HG03469 (cell line): ENCODE results near the gene SMARCA5.

Experiments used
- ATAC-seq: cut with Tn5 transposase; IDR thresholded peaks from one replicate; pipeline ENCODE4 v1.9.1; 2021; ENCODE audit warnings: mild to moderate bottlenecking, moderate library complexity, moderate number of reproducible peaks; ENCODE audit not compliant: unreplicated experiment

Gene SMARCA5

GRCh38 chr4:143538979-143539669 lies 25.6 kb downstream of the SMARCA5 start:
- ATAC-seq: peak; percentile 32

- no peak for ATAC-seq
Observed at GRCh38 chr4:143539670-143540023, 26.1 kb downstream of the SMARCA5 start.

DNA sequence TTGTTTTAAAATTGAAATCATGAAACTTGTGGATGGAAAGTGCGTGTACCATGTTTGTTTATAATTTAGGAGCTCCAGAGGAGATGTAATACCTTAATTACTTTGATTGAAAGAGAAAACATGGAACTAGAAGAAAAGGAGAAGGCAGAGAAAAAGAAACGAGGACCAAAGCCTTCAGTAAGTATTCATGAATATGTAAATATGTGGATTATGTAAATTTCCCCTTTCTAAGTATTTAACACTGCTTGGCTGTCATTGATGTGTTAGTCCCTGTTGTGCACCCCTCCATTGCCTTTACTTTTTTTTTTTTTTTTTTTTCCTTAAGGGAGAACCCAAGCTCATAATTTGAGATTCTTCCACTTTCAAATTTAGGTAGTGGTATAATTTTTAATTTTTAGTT lies 36.4 kb downstream of the SMARCA5 start:
- ATAC-seq: no peak

DNA sequence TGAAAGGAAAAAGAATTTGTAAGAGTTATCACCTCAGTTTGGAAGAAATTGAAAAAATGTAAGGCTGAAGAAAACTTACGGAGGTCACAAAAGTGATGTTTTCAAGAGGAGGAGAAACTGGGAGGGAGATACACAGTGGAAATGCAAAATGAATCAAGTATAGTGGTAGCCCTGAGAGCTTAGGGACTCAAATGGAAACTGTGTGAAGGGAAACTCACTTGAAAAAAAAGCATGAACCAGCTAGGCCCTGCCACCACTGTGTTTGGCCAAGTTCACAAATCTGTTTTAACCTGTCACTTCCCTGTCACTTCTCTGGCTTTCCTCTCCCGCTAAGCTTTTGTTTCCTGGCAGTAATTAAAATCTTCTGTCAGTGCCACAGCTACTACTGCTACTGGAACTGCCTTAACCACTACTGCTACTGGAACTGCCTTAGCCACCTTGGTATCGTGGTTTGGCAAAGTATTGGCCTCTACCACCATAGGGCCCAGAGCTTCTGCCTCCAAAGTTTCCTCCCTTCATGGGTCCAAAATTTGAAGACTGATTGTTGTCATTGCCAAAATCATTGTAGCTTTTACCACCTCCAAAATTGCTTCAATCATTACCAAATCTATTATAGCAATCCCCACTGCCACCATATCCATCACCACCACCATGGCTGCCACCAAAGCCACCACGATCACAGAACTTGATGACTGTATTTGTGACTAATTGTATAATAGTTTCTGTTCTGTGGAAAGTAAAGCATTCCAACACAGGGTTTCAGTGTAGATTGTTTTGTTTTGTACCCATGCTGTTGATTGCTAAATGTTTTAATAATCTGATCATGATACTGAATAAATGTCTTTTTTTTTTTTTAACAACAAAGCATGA lies 41.5 kb downstream of the SMARCA5 start:
- peak; percentile 67 for ATAC-seq

DNA sequence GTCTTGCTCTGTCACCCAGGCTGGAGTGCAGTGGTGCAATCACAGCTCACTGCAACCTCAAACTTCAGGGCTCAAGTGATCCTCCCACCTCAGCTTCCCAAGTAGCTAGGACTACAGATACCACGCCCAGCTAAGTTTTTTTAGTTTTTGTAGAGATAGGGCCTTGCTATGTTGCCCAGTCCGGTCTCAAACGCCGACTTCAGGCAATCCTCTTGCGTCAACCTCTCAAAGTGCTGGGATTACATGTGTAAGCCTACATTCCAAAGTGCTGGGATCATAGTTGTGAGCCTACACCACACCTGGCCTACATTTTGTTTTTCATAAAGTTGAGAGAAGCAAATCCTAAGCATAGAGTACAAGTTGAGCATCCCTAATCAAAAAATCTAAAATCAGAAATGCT lies 42.2 kb downstream of the SMARCA5 start:
- no peak for ATAC-seq

- no peak for ATAC-seq
Observed at GRCh38 chr4:143558286-143558685, 44.8 kb downstream of the SMARCA5 start.

- ATAC-seq: peak; percentile 80
Observed at GRCh38 chr4:143558823-143559756, 45.6 kb downstream of the SMARCA5 start.

- ATAC-seq: no peak
Observed at GRCh38 chr4:143559757-143560147, 46.2 kb downstream of the SMARCA5 start.

DNA sequence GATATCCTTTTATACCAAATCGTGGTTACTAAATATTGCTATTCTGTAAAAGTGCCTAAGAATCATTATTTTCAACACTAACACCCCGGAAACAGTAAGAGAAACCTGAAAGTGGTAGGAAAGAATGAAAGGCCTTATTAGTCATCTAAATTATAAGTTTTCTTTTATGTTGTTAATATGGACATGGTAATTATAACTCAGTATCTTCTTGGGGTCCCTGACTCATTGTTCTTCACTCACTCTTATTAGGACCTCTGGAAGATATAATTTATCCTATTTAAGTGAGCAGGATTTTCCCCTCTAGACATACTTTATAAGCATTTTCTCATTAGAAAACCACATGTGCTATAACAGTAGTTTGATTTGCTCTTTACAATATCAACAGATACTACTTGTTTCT lies 51.0 kb downstream of the SMARCA5 start:
- no peak for ATAC-seq

DNA sequence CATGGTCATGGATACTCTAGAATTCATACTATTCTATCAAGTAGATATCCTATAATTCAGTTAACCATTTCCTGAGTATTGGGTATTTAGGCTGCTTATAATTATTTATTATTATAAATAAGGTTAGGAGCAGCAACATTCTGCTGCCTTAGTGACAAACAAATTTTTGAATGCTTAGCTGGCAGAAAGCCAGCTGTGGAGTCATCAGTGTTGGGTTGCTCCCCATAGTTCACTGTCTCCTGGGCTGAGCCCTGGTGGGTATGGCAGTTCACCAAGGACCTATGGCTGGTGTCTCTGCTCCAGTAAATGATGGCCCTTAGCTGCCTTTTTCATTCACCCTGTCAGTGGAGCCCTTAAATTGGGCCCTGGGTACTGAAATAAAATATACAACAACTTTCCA lies 61.8 kb downstream of the SMARCA5 start:
- no peak for ATAC-seq

DNA sequence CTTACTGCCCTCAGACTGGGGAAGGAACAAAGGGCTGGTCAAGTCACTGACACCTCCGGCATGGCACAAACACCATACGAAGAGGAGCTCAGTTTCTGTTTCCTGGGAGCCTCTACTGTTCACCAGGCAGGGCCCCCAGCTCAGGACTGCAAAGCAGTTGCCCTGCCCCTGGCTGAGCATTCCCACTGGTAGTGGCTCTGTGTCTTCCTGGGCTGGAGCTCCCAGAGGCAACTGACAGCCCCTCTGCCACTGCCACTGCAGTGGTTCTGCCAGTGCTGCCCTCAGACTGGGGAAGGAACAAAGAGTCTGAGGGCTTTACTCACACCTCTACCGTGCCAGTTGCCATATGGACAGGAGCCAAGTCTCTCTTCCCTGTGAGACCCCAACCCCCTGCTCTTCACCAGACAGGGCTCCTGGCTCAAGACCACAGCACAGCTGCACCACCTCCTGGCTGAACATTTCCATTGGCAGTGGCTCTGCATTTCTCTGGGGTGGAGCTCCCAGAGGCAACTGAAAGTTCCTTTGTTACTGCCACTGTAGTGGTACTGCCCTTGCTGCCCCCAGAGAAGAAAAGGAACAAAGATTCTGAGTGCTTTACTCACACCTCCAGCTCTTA lies 67.9 kb downstream of the SMARCA5 start:
- ATAC-seq: no peak

DNA sequence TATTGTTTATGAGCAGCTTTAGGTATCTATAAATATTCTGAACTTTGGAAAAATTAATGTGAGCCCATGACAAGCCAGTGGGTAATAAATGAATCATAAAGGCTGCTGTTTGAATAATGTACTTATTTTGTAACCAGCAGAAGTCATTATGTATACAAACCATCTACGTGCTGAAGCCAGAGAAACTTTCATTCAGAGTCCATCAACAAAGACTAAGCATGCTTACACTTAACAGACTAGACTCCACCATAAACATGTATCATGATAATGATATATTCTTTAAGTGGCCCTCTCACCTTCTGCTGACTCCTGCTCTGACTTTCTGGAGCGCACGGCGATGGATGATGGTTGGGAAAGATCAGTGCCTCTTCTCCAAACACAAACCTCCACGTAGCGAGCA lies 72.0 kb downstream of the SMARCA5 start:
- ATAC-seq: no peak

DNA sequence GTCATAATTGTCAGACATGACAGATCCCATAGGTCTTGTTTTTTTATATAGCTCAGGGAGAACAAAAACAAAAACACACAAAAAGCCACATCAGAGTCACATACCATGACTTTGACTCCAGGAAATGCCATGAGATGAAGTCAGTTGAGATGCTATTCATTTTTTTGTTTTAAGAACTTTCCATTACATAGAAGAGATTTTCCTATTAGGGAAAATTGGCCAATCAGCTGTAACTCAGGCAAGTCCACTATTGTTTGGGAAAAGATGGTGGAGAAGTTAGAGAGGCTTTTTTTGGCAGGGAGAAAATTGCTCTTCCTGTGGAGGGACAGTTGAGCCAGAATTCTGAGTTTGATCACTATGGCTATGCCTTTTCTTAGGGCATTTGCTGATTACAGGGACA lies 72.6 kb downstream of the SMARCA5 start:
- ATAC-seq: no peak

DNA sequence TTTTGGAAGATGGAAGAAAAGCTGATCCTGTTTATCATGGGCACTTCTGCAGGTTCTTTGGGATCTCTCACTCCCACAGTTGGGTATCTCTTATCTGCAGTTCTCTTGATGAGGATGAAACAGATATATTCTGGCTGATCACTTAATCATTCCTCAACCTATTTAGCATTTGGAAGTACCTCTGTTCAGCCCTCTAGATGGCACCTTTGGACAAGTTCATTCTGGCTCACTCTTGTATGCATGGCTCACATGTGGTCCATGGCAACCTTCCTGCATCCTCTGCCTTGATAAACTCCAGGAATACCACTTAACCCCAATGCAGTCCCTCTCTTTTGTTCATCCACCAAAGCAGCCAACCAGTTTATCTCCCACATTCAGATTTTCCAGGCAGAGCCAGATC lies 74.2 kb downstream of the SMARCA5 start:
- ATAC-seq: no peak

DNA sequence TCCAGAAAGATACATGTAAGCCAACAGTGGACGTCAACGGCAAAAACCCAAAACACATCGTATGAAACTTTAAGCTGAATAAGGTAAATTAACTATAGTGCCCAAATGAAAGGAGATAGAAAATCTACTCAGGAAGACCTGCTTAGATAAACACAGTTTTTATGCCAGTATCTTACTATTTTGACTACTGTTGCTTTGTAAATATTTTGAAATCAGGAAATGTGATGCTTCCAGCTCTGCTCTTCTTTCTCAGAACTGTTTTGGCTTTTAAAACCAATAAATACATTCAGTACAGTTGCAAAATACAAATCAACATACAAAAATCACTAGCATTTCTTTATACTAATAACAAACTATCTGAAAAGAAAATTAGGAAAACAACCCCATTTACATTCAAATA lies 83.8 kb downstream of the SMARCA5 start:
- ATAC-seq: no peak

DNA sequence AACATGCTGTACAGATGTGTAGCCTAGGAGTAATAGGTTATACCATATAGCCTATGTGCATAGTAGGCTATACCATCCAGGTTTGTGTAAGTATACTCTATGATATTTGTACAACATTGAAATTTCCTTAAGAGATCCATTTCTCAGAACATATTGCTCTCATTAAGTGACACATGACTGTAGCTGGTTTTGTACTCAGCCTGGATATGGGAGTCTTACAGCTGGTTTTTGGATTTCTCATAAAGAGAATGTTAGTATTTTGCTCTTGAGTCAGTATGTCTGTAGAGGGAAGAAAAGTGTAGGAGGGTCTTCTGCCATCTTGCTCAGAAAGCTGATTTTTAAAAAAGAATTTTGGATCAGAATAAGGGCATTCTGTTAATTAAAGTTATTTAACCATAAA lies 85.3 kb downstream of the SMARCA5 start:
- no peak for ATAC-seq

GRCh38 chr4:143599827-143600226 lies 86.3 kb downstream of the SMARCA5 start:
- no peak for ATAC-seq

DNA sequence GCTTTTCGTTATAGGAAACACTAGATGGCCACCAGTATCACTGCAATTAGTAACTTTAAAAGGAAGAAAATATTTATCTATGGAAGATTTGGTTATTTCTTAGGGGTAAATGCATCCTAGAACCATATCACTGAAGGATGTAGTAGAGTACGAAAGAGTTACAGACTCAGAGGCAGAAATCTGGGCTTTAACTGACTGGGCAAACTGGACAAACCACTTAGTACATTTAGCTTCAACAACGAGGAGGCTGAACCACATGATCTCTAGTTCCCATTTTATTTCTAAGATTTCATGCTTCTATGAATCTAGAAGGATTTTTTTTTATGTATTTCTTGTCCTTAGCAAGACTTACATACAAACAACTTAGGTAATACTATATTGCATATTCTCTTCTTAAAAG lies 93.0 kb downstream of the SMARCA5 start:
- ATAC-seq: no peak
